Activated T-cell treated with anti-CD3 and anti-CD28 coated beads for 24 hours (primary cell): ENCODE data around the gene L1CAM.

Experiments used
- DNase-seq: peaks from one replicate; pipeline ENCODE4 v3.0.0-alpha.2; 2020; ENCODE audit warnings: low read depth

Gene L1CAM

GRCh38 chrX:153864561-153865320 is 21.2 kb downstream of the L1CAM start:
- DNase-seq: no peak

DNA sequence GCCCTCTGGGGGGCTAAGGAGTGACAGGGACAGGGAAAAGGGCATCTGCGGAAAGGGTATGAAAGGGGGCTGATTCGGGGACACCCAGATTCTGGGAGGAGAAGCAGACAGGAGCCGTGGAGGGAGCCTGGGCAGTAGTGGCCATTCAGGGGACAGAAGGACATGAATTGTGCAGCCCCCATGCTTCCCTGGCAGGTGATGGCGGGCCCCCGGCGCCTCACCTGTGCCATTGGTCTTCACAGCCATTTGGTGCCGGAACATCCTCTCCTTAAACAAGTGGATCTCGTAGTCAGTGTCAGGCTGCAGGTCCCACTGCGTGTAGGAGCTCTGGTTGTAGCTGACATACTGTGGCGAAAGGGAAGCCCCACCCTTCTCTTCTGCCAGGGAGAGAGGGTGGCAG is 21.9 kb downstream of the L1CAM start:
- DNase-seq: no peak

DNA sequence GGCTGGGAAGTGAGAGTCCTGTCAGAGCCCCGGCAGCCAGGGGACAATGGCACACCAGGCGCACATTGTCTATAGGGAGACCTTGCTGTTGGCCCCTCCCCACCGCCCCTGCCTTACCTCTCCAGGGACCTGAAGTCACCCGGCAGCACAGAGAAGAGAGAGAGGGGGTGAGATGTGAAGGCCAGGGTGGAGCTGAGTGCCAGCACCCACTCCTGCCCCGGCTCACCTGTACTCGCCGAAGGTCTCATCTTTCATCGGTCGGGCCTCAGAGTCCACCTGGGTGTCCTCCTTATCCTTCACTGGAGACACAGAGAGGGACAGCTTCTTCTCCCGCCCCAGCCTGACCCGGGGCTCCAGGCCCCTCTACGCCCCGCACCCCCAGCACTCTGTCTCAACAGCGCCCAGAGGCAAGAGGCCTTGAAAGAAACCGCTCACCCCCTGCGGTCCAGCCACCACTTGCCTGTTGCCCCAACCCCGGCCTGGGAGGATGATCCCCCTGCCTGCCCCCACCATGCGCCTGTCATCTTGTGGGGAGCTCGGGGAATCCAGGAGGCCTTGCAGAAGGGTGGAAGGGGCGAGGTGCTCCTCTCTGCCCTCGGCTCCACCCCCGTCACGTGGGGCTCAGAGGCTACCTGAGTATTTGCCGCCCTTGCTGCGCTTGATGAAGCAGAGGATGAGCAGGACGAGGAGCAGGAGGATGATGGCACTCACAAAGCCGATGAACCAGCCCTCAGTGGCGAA is 22.6 kb downstream of the L1CAM start:
- no peak for DNase-seq

DNA sequence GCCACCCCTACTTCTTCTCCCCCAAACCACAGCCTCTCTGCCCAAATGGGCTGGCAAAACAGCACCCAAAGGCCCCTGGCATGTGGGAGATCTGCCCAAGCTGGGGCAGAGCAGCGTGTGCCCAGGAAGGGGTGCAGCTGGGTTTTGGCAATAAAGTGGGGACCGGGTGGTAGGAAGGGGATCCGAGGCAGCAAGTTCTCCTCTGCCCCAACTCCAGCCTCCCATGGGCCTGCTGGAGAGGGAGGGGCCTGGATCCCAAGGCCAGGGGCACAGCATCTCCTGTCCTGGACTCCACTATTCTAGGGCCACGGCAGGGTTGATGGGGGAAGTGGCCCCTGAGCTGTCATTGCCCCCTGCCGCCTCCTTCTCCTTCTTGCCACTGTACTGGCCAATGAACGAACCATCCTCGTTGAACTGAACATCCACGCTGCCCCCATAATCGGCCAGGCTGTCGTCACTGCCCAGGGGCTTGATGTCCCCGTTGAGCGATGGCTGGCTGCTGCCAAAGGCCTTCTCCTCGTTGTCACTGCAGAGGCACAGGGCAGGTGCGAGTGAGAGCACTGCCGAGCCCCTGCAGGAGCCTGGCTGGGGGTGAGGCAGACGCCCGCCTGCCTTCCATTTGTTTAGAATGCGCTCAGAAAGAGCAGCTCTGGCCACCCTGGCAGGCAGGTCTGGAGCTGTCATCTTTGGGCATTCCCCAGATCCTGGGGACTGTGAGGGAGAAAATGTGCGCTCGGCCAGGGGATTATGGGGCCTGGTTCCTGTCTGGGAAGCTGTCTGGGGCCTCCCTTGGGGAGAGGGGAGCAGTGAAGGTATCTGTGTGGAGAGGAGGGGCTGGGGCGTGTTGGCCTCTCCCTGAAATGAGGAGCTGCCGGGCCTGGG is 23.4 kb downstream of the L1CAM start:
- no peak for DNase-seq

DNA sequence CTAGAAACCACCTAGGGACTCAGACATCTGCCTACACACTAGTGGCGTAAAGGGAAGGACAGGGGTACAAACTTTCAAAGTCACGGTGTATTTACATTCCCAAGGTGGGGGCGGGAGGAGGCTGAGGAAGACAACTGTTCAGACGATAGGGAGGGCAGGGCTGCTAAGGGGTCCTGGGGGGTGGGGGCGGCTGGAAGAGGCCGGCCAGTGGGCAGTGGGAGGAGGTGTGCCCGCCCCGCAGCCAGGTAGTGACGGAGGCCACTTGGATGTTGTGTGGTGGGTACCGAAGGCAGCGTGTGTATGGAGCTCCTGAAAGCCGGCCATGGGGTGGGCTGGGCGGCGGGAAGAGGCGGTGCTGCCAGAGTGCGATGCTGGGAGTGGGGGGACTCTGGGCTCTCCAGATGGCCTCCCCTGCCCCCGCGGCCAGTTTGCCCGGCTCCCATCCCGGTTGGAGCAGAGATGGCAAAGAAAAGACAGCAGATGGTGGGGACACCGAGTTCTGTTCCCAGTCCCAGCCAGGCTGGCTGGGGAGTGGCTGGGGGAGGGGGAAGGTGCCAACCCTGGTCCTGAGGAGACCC is 24.2 kb downstream of the L1CAM start:
- DNase-seq: no peak

DNA sequence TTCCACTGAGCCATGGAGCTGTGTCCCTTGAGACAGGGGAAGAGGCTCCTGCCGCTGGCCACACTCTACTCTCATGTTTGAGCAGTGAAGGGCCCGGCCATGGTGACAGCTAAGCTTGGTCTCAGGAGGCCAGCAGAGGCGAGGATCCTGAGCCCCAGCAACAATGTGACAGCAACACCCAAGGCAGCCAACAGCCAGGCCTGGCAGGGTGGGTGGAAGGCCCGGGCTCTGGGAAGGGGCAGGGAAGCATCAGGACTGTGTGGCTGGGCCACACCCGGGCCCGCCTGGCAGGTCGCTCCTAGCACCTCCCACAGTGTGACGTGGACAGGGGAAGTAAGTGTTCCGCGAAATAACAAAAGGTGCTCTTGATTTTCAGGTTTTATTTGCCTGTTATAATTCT is 24.8 kb downstream of the L1CAM start:
- no peak for DNase-seq

DNA sequence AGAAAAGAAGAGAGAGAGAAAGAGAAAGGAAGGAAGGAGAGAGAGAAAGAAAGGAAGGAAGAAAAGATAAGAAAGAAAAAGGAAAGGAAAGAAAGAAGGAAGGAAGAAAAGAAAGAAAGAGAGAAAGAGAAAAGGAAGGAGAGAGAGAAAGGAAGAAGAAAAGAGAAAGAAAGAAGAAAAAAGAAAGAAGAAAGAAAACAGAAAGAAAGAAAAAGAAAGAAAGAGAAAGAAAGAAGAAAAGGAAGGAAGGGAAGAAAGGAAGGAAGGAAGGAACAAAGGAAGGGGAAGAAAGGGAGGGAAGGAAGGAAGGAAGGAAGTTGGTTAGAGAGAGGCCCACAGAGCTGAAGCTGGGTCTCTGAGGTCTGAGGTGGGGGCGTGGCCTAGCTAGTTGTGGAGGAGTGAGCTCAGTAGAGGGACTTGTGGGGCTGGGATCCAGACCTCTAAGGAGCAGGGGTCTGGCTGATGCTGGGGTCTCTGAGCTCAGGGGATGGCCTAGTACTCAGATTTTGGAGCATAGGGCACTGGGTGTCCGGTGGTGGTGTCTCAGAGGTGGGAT is 28.5 kb downstream of the L1CAM start:
- DNase-seq: no peak

- no peak for DNase-seq
These were observed 31.3 kb downstream of the L1CAM start for GRCh38 chrX:153854702-153855101.

- no peak for DNase-seq
These were observed 32.1 kb downstream of the L1CAM start for GRCh38 chrX:153853902-153854267.

- no peak for DNase-seq
These were observed 32.6 kb downstream of the L1CAM start for GRCh38 chrX:153853180-153853901.

DNA sequence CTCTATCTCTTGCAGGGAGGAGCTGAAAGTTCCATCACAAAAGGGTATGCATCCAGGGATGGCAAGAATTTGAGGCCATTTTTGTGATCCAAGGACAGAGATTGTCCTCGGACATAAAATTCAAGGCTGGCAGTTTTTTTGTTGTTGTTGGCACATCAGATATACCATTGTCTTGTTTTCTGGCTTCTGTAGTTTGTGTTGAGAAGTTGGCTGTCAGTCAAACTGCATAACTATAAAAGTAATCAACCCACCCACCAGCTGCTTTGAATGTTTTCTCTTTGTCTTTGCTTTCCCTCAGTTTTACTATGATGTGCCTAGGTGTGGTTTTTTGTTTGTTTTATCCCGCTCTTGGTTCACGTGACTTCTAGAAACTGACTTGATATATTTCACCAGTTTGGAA is 34.0 kb downstream of the L1CAM start:
- DNase-seq: no peak

DNA sequence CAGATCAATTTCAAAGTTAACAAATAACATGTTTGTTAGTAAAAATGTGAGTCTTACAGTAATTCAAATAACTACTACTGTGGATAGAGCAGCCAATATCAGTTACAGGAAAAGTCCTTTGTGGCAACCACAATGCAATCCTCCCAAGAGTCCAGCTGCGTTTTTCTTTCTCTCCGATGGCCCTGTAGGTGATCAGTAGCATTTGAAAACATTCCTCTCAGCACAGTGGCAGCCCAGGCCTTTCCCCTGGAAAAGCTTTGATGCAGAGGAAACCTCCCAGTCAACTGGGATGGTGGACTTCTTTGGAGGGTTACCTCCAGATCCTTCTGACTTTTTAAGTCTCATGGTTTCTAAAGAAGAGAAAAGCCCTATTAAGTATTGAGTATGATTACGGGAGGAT is 37.6 kb downstream of the L1CAM start:
- no peak for DNase-seq

DNA sequence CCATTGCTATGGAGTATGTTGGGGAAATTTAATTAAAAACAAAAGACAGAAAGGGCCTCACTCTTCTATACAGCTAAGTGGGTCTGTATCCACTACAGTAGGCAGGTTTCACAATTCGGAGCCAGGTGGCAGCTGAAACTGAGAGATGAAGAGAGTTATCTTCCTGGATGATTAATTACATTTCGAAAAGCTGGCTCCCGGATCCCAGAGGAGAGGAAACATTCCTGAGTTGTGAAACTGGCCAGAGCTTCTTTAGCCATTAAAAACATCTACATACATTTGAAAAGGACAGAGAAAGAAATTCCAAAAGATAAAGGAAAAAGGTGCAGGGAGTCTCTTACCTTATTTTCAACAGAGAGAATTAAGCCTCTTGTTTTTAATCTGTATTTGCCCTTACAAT is 40.1 kb downstream of the L1CAM start:
- DNase-seq: no peak

- DNase-seq: no peak
These were observed 40.8 kb downstream of the L1CAM start for GRCh38 chrX:153845195-153845594.

DNA sequence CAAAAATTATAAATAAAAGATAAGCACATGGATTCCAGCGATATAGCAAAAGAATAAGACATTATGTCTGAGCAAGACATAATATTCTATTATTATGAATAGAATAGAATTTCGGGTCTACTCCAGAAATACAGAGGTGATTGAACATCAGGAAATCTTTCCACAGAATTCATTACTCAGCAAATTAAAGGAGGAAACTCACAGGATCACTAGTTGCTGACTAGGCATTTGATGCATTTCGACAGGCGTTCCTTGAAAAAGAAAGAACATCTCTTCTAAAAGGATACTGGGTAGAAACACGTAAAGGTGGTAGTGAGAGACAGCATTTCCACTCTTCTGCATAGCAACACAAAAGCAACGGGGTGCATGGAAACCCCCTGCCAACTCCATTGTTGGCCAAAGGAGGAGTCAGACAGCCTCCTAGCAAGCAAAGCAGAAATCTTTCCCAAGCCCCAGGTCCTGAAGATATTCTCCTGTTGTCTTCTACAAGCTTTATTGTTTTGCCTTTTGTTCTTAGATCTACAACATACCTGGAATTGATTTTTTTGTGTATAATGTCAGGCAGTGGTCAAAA is 41.4 kb downstream of the L1CAM start:
- DNase-seq: no peak

DNA sequence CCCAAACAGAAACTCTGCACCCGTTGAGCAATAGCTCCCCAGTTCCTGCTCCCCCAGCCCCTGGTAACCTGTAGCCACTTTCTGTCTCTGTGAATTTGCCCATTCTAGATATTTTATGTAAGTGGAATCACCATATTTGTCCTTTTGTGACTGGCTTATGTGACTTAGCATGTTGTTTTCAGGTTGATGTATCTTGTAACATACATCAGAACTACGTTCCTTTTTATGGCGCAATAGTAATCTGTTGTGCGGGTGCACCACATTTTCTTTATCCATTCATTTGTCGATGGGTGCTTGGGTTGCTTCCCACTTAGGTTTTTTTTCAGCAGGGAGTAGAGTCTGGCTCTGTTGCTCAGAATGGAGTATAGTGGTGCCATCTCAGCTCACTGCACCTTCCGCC is 49.1 kb downstream of the L1CAM start:
- DNase-seq: no peak

GRCh38 chrX:153832728-153833127 is 53.2 kb downstream of the L1CAM start:
- DNase-seq: no peak

DNA sequence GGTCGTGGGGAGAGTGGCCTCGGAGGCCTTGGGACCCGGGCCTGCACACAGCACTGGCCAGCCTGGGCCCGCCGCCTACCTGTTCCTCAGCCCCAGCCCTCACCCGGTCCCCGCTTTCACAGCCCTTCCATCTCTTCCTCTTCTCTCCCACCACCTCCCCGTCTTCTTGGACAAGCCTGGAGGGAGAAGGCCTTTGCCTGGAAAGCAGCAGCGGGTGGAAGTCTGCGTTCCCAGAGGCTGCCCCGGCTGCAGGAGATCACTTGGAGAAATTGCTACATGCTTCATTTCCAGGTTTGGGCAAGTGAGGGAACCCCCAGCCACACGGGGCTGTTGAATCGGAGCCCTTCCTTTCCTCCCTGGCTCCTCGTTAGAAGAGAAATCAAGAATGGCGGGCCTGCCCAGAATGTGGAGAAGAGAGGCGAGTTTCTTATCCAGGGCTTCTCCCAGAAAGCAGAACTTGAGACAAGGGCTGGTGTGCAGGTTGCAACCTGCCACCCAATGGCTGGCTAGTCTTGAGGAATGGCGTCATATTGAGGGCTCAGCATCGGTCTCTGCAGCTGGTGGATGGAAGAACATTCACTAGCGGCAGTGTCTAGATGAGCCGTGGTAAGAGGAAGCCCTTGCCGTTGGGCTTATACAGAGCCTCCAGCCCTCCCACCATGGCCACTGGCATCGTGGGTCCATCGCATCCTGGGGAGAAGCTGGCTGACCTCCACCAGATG is 54.4 kb downstream of the L1CAM start:
- DNase-seq: no peak

GRCh38 chrX:153830640-153831428 is 55.1 kb downstream of the L1CAM start:
- no peak for DNase-seq
